Fibroblast of villous mesenchyme (primary cell): ENCODE measurements around the gene BCAN. TPM values are rescaled to one million over a fixed set of nuclear protein-coding genes. Genes with fewer than 3 reads are reported as not detected.

ENCODE experiments used
- DNase-seq: peaks from one replicate; pipeline ENCODE4 v3.0.0-alpha.2; 2010; ENCODE audit warnings: low read depth
- H3K4me3 ChIP-seq: 2 replicates; pipeline ENCODE4 v1.5.1; 2011; ENCODE audit warnings: low read depth, mild to moderate bottlenecking, low read length
- CTCF ChIP-seq: IDR thresholded peaks from 2 replicates; pipeline ENCODE4 v1.5.1; 2012; ENCODE audit warnings: low read depth, mild to moderate bottlenecking, low read length; ENCODE audit not compliant: insufficient read depth
- total RNA-seq: library from RNA; depleted of rRNA; stranded (reverse); fragments of >200 nt; gene quantifications from 2 replicates; pipeline ENCODE4 v1.2.3, GENCODE V29; 2012

The BCAN gene
- total RNA-seq, 1 donor, result not detected

- no peak overlapping the region for H3K4me3 ChIP-seq
- no peak for TF ChIP-seq CTCF
- DNase-seq, result no peak
These were observed 2.7 kb downstream of the BCAN start for GRCh38 chr1:156644640-156645039.

- TF ChIP-seq CTCF, result no peak
- H3K4me3 ChIP-seq, result no peak overlapping the region
- no peak for DNase-seq
These were observed 3.1 kb downstream of the BCAN start for GRCh38 chr1:156645056-156645455.

GRCh38 chr1:156645666-156646065 is 3.7 kb downstream of the BCAN start:
- TF ChIP-seq CTCF, result no peak
- no peak overlapping the region for H3K4me3 ChIP-seq
- DNase-seq, result no peak

- TF ChIP-seq CTCF, result no peak
- H3K4me3 ChIP-seq, result no peak overlapping the region
- no peak for DNase-seq
These were observed 4.9 kb downstream of the BCAN start for GRCh38 chr1:156646738-156647211.

- no peak for DNase-seq
- TF ChIP-seq CTCF, result no peak
- H3K4me3 ChIP-seq, result no peak overlapping the region
These were observed 5.4 kb downstream of the BCAN start for GRCh38 chr1:156647351-156647750.

GRCh38 chr1:156648496-156648895 is 6.6 kb downstream of the BCAN start:
- H3K4me3 ChIP-seq, result no peak overlapping the region
- DNase-seq, result no peak
- TF ChIP-seq CTCF, result no peak

- DNase-seq, result no peak
- no peak for TF ChIP-seq CTCF
- H3K4me3 ChIP-seq, result no peak overlapping the region
These were observed 7.0 kb downstream of the BCAN start for GRCh38 chr1:156648951-156649350.
